Vagina (tissue), 2 donors: ENCODE results near the gene PACSIN1.

Source experiments
- CTCF ChIP-seq, 3 experiments: fragments of 450-650 bp in 2 of 3; fragments of 200-600 bp in 1 of 3; sonication (generic) in 1 of 3; IDR thresholded peaks; one replicate each; pipeline ENCODE4 v1.5.1; 2017 to 2019; ENCODE audit warnings: antibody characterized with exemption in 3 of 3, mild to moderate bottlenecking in 2 of 3, moderate library complexity in 2 of 3
- POLR2A ChIP-seq, 2 donors: fragments of 450-650 bp; IDR thresholded peaks; one replicate each; pipeline ENCODE4 v1.6.1; 2017; ENCODE audit warnings: antibody characterized with exemption in 2 of 2, mild to moderate bottlenecking in 2 of 2, moderate library complexity in 2 of 2
- POLR2AphosphoS5 ChIP-seq, 2 donors: sonication (generic); formaldehyde crosslinking; IDR thresholded peaks; one replicate each; pipeline ENCODE4 v1.9.0; 2017; ENCODE audit warnings: antibody characterized with exemption in 2 of 2, mild to moderate bottlenecking in 2 of 2, low read depth in 1 of 2; ENCODE audit not compliant: insufficient read depth in 1 of 2

DNA sequence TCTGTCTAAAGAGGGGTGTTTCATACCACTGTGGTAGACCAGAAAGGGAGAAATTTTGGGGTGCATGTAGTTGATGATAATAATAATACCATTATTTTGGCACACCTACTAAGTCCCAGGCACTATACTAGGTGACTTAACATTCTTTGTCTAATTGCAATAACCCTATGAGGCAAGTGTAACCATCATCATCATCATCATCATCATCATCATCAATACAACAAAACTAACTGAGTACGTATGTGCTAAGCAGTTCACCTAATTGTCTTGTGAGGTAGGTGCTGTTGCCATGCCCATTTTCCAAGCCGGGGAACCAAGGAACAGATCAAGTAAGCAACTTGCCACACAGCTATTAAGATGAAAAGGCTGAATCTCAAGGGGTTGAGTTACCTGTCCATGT is 2.6 kb upstream of the PACSIN1 start:
- no peak for TF ChIP-seq CTCF (IDR thresholded peaks at IDR 0.05)
- TF ChIP-seq POLR2A (IDR thresholded peaks at IDR 0.05): no peak
- no peak for TF ChIP-seq POLR2AphosphoS5 (IDR thresholded peaks at IDR 0.05; ENCODE audit: insufficient read depth in 1 of 2, low read depth in 1 of 2)
